Measurements from ENCODE around the gene TOP1.

GRCh38 chr20:41057999-41058673 lies 29.5 kb downstream of the TOP1 start:
- TF ChIP-seq CTCF (IDR thresholded peaks at IDR 0.05; ENCODE audit: low read depth, low read length, poor library complexity, severe bottlenecking) (no peak), EZH2phosphoT487 (IDR thresholded peaks at IDR 0.05; ENCODE audit: borderline replicate concordance, low read length) (no peak)
